NCI-H187 treated with DMSO at 0.1 percent for 48 hours (cell line): ENCODE results near the gene WNK3.
"Not testable (repeated sequence)": the region's sequence is repeated elsewhere in the genome, so short reads cannot be mapped to it uniquely, and the experiment has no call there.

Experiments used
- DNase-seq: peaks from one replicate; lab custom pipeline; 2025; lab: John Stamatoyannopoulos, UW

Gene WNK3

DNA sequence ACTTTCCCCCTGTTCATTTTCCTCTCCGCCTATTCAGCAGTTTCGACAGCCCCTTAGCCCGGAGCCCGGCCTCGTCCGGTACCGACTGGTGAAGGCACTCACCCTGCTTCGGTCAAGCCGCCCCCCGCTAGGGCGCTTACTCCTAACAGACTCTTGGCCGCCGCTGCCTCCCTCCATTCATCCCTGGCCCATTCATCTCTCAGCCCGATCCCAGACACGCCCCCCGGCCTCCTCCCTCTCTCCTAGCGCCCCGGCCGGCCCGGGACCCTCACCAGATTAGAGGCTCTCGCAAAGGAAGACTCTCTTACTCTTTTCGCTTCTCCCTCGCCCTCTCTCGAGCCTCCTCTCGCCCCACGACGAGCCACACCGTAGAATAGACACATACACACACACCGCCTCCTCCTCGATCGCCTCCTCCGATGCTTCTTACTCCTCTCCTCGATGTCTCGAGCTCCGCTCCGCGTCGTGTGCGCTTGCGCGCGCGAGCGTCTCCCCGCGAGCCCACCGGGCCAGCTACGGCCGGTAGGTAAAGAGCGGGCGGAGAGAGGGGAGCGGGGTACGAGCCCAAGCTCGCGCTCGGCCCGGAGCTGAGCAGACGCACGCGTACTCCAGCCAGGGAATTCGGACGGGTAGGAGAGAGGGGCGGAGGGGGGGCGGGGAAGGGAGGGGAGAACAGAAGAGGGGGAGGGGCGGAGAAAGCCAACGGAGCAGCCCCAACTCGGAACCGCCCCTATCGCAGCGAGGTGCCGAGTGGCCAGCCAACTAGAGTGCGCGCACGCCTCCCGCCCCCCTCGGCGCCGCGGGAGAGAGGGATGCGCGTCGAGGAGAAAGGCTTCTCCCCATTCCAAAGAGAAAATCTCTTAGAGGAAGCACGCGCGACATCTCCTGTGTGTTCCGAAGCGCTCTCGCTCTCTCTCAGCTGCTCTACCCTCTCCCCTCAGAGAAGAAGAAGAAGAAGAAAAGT is at the start of gene WNK3:
WNK3 (minus strand) TSS at position 633 of the 964 bp plus-strand sequence.
- DNase-seq = peak; percentile 2

DNA sequence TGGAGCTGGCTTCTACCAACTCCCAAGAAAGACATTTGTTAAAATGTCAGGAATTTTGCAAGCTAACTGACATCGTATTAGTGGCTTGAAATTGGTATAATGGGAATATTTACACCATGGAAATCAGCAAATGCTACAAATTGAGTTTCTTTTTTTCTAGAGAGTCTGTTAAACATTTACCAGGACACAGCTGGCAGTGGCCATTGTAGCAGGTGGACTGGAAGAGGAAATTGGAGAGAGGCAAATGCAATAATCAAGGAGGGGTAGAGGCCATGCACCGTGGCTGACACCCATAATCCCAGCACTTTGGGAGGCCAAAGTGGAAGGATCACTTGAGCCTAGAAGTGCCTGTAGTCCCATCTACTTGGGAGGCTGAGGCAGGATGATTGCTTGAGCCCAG is 49.4 kb upstream of the WNK3 start:
- no peak for DNase-seq

DNA sequence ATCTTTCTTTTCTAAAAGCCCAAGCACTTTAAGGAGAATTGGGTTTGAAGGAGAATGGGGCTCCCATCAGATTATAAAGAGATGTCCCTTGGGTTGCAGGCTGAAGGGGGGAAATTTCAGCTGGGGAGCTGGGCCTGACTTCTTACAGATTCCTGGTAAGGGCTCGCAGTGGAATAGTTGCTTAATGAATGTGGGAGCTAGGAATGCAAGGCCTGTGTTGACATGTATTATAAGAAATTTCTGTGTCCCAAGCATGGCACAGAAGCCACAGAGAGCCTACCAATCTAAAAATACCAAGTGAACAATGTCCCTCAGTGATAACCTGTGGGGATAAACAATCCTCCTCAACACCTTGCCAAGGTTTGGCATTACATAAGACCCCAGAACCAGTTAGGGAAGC is 39.3 kb upstream of the WNK3 start:
- DNase-seq = no peak

DNA sequence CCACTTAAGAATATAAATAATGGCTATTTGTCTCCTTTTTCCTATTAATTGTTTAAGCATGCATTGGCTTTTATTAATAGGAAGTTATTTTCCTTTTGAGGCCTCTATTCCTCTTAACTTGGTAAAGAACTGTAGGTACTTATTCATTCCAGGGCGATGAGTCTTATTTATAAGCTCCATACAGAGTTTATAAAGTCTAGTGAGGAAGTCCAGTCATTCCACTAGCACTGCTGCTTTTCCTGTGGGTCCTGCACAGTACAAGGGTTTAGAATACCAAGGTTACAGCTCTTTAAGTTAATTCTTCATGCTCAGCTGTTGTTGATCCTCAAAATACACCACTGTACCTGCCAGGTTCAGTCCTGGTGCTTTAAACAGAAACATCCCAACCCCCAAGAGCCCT is 28.5 kb upstream of the WNK3 start:
- no peak for DNase-seq

DNA sequence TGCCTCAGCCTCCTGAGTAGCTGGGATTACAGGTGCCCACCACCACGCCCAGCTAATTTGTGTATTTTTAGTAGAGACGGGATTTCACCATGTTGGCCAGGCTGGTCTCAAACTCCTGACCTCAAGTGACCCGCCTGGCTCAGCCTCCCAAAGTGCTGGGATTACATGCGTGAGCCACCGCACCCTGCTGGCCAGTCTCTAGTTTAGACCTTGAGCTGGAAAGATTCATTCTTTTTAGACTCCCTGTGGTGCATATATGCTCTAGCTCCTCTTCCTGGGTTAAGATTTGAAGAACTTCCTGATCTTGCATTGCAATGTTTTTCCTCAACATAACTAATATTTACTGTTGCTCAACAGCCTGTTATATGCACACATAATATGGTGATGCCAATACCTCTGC is 26.8 kb upstream of the WNK3 start:
- not testable (repeated sequence) for DNase-seq

DNA sequence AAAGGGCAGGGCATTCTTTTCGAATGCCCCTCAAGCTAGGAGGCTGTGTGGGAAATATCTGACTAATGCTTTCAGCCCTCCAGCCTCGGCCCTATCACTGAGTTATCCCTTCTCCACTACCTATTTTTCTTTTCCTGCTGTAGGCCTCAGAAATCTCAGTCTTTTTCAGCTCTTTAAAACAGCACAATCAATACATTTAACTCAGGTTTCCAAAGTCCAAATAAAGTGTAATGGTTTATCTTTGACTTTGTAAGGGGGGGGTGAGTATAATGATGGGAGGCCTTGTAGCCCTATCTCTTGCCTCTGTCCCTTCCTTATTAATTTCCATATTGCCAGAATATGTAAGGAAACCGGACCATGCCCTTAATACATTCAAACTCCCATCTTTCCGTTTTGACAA is 1.6 kb upstream of the WNK3 start:
- DNase-seq = no peak

DNA sequence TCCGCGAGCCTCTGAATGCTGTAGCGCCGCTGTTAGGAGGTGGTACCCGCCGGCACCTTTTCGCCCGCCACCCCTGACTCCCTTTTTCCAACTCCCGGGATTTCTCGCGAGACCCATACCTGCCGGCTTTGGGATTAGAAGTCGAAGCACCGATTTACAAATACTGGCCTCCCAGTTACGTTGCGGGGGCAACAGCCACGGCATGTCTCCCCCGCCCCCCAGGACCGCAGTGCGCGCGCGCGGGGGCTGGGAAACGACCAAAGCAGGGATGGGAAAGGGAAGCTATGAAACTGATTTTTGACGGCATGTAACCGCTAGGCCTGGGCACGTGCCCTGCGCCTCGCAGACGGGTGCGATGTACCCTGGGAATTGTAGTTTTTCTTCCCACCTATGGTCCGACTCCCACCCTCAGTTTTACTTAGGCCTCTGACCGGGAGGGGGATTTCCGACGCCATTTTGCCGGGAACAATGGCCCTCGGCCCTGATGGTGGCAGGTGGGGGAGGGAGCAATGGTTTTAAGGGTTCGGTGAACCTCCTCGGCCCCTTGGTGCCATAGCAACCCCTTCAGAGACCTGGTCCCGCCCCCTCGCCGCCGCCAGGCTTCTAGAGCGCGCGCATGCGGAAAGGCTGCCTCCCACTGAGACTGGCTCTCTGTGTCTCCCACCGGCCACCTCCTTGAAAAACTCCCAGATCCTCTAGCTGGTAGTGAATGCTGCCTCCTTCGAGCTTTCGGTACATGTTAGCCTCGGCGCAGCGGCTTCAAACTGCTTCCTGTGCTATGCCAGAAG is 772 bp upstream of the WNK3 start:
- DNase-seq = peak; percentile 2

DNA sequence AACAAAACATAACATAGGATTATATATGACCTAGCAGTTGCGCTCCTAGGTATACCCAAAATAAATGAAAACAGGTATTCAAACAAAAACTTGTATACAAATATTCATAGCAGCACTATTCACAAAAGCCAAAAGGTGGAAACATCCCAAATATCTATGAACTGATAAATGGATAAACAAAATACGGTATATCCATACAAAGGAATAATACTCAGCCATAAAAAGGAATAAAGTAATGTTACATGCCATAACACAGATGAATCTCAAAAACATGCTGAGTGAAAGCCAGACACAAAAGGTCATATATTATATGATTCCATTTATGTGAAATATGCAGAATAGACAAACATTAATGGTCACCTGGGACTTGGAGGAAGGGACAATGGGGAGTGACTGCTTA is 5.2 kb downstream of the WNK3 start:
- DNase-seq = no peak

DNA sequence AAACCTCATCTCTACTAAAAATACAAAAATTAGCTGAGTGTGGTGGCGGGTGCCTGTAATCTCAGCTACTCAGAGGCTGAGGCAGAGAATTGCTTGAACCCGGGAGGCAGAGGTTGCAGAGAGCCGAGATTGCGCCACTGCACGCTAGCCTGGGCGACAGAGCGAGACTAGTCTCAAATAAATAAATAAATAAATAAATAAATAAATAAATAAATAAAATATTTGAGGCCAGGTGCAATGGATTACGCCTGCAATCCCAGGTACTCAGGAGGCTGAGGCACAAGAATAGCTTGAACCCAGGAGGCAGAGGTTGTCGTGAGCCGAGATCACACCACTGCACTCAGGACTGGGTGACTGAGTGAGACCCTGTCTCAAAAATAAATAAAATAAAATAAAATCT is 20.5 kb downstream of the WNK3 start:
- not testable (repeated sequence) for DNase-seq

DNA sequence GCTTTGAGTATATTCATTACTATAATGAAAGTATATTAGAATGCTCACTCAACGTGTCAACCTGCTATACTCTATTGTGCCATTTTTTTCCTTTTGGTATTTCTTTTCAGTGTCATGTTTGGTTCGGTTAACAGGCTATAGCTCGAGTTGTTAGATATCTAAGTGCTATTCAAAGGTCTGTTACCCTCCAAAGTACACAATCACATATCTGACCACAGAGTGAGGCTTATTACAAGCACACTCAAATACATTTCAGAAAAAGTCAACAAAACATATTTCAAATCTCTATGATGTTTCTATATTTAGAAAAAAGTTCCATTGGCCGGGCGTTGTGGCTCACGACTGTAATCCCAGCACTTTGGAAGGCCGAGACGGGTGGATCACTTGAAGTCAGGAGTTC is 32.8 kb downstream of the WNK3 start:
- no peak for DNase-seq

DNA sequence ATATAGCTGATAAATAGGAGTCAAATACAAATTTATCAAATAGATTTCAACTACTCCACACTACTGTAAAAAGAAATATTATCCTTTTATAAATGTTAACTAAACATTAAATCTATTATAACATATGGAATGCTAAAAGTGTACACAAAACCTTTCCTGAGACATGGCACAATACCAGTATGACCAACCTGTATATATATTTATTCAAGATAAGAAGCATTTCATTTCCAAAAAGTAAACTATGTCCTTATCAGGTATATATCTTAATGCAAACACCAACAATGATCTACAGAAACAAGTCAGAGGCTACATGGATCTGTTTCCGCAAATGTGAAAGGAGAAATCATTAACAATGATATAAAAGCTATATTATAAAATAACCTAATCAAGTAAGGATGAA is 37.8 kb downstream of the WNK3 start:
- no peak for DNase-seq

DNA sequence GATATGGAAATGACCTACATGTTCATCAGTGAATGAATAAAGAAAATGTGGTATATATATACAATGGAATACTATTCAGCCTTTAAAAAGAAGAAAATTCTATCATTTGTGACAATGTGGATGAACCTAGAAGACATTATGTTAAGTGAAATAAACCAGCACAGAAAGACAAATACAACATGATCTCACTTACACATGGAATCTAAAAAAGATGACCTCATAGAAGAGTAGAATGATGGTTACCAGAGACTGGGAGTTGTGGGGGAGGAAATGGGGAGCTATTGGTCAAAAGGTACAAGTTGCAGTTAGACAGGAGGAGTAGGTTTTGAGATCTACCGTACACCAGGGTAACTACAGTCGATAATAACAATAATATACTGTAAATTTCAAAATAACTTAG is 51.5 kb downstream of the WNK3 start:
- no peak for DNase-seq

DNA sequence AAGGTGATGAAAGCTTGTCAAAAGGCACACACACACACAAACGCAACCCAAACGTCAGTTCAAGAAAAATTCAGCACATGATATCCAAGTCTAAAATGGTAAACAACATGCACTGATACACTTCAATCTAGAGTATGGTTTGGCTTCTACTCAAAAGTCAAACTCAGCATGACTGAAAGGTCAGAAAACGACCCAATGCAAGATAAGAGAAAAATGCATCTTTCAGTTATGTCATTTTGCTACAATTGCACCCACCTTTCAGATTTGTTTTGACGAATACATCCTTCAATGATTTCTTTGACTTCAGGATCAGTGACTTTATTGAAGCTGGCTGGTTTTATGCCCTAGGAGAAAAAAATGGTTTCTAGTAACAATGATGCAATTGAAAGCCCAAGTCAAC is 56.3 kb downstream of the WNK3 start:
- no peak for DNase-seq

DNA sequence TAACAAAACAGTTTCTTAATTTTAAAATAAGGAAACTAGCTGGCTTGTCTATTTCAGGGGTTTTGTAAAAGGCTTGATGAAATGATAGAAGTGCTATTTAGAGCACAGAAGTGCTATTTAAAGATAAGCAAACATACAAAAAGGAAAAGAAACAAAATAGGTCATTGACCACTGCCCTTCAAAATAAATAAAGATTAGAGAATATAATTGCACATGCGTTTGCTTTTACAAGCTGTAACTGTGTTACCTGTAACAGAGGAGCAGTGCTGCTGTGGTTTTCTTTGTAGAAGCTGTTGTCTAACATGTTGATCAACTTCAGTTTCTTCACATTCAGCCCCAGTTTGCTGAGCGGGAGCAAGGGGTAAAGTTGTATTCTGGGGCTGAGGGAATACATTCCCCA is 63.5 kb downstream of the WNK3 start:
- no peak for DNase-seq

DNA sequence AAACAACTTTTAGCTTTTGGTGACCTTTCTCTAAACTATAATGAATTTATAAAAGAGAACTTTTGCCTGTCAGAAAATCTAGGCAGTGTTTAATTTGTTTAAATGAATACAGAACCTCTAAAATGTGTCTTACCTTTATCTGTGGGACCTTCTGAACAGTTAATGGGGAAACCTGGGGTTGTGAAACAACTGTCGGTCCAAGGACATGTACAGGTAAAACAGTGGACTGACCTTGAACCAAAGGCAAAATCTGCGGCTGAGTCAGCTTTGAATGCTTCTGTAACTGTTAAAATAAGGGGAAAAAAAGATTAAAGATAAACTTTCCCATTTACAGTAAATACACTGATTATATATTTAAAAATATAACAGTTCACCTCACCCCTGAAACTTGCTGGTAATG is 65.1 kb downstream of the WNK3 start:
- DNase-seq = no peak

DNA sequence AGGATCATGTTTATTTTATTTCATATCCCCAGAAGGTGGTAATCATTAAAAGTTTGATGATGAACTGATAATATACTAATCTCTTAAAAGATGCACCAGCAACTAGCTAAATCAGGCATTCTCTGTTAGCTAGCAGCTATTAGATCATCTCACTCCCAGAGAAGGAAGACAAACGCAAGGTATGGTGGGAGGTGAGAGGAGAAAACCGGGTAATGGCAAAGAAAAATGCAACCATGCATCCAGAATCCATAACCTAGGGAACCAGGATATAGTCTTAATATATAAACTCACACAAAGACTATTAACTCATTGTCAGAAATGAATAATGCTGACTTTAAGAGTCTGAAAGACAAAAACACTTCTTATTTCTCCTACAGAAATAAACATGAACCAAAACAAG is 66.1 kb downstream of the WNK3 start:
- DNase-seq = no peak

DNA sequence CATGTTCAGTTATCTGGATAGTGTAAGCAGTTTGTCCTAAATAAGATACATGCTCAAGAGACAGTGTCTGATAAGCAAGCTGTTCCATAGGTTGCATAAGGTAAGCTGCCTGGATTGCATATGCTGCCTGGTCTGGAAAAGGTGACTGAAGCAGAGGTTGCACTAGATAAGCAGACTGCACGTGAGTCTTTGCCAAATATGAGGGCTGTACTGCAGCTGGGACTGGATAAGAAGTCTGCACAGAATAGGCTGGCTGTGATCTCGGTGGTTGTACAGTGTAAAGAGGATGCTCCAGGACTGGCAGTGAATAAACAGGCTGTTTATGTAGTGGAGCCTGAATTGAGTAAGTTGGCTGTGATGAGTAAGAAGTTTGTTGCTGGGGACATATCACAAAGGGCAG is 68.9 kb downstream of the WNK3 start:
- DNase-seq = no peak

DNA sequence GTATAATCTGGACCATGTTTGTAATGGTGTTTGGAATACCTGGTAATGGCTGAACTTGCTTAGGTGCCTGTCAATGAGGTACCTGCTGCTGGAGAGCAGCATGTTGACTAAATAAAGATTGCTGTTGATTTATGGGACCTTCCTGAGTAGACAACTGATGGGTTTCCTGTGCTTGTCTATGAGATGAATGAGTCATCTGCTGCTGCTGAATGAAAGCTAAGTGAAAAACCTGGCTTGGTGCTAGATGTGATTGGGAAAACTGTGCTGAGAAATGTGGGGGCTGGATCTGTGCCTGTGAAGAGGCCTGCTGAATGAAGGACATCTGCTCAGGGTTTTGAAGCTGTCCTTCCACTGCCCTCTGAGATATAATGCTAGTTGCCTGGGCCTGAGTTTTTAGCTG is 69.6 kb downstream of the WNK3 start:
- DNase-seq = no peak

DNA sequence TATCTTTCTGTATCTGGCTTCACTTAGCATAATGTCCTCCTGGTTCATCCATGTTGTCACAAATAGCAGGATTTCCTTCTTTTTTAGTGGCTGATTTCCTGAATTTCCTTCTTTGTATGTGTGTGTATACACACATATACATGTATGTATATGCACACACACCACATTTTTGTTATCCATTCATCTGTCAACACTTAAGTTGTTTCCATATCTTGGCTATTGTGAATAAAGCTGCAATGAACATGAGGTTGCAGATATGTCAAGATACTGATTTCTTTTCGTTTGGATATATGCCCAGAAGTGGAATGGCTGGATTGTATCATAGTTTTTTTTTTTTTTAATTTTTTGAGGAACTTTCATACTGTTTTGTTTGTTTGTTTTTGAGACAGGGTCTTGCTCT is 76.2 kb downstream of the WNK3 start:
- no peak for DNase-seq

DNA sequence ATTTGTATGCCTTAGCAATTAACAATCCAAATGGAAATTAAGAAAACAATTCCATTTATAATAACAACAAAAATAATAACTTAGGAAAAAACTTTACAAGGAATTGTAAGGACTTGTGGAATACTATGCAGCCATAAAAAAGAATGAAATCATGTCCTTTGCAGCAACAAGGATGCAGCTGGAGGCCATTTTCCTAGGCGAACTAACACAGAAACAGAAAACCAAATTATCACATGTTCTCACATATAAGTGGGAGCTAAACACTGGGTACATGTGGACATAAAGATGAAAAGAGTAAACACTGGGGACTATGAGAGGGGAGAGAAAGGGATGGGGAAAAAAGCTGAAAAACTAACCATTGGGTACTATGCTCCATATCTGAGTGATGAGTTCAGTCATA is 77.4 kb downstream of the WNK3 start:
- DNase-seq = no peak

DNA sequence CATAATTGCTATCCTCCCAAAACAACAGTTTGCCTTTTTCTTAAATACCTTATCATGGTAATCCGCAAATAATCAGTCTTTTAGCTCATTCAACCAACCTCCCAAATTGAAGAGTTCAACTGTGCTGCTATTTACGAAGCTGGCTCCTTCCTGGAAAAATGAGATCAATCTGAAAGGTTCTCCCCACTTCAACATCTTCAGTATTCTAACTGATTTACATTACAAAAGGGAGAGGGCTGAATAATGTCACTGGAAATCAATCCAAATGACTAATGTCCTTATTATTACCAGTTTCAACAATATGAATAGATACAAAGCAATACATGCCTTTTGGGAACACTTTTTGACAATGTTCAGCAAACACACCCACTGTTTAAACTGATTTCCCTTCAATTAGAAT is 86.2 kb downstream of the WNK3 start:
- DNase-seq = no peak

DNA sequence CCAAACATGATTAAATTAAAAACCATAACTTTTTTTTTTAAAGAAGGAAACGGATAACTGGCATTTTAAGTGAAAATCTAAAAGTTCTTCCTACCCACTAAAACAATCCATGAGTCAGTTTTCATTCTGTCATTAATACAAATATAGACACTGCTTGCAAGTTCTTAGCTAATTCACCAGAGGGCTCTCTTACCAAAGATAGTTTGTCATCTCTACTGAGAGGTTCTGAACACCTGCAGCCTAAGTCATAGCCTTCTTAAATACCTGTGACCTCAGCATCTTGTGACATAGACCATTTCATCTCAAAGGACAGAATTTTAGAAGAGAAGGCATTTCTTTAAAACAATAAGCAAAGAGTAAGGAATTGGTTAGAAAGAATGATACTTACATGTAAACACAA is 109.5 kb downstream of the WNK3 start:
- DNase-seq = no peak

DNA sequence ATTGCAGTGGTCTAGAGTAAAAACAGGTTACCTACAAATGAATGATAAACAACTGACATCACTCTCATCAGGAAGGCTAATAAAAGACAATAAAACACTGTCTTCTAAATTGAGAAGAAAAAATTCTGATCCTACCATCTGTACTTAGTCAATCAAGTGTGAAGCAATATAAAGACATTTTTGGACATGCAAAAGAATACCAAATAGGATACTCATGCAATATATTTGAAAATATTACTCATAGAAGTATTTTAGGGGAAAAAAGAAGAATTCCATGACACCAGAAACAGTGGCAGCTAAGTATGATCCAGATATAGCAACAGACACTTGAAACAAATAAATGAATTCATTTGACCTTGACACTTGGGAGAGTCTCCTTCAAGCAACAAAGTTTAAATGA is 111.0 kb downstream of the WNK3 start:
- no peak for DNase-seq
